Fibroblast of the aortic adventitia (primary cell): ENCODE results near the gene TMIGD3. TPM values are rescaled to one million over a fixed set of nuclear protein-coding genes. Genes with fewer than 3 reads are reported as not detected.

Source experiments
- DNase-seq: peaks from one replicate; pipeline ENCODE4 v3.0.0-alpha.2; 2010; ENCODE audit warnings: low read depth
- H3K4me3 ChIP-seq: 2 replicates; pipeline ENCODE4 v1.5.1; 2011; ENCODE audit warnings: low read depth, mild to moderate bottlenecking, control low read depth, low read length, moderate library complexity
- total RNA-seq: library from RNA; depleted of rRNA; stranded (reverse); fragments of >200 nt; gene quantifications from 2 replicates; pipeline ENCODE4 v1.2.3, GENCODE V29; 2012; ENCODE audit warnings: low replicate concordance
- TF ChIP-seq, protein P1 (sequence below): IDR thresholded peaks from 2 replicates; pipeline ENCODE4 v1.5.1; 2011; ENCODE audit warnings: mild to moderate bottlenecking, low read length, control low read depth, inconsistent platforms; ENCODE audit not compliant: insufficient read depth

The TMIGD3 gene
- total RNA-seq, 1 donor, result not detected

GRCh38 chr1:111470596-111470995, 32.8 kb downstream of the TMIGD3 start:
- H3K4me3 ChIP-seq, result no peak overlapping the region
- TF ChIP-seq, protein P1, sequence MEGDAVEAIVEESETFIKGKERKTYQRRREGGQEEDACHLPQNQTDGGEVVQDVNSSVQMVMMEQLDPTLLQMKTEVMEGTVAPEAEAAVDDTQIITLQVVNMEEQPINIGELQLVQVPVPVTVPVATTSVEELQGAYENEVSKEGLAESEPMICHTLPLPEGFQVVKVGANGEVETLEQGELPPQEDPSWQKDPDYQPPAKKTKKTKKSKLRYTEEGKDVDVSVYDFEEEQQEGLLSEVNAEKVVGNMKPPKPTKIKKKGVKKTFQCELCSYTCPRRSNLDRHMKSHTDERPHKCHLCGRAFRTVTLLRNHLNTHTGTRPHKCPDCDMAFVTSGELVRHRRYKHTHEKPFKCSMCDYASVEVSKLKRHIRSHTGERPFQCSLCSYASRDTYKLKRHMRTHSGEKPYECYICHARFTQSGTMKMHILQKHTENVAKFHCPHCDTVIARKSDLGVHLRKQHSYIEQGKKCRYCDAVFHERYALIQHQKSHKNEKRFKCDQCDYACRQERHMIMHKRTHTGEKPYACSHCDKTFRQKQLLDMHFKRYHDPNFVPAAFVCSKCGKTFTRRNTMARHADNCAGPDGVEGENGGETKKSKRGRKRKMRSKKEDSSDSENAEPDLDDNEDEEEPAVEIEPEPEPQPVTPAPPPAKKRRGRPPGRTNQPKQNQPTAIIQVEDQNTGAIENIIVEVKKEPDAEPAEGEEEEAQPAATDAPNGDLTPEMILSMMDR, result no peak
- no peak for DNase-seq

- no peak for DNase-seq
- TF ChIP-seq, protein P1, result no peak
- H3K4me3 ChIP-seq, result no peak overlapping the region
These were observed 33.9 kb downstream of the TMIGD3 start for GRCh38 chr1:111469539-111469938.

DNA sequence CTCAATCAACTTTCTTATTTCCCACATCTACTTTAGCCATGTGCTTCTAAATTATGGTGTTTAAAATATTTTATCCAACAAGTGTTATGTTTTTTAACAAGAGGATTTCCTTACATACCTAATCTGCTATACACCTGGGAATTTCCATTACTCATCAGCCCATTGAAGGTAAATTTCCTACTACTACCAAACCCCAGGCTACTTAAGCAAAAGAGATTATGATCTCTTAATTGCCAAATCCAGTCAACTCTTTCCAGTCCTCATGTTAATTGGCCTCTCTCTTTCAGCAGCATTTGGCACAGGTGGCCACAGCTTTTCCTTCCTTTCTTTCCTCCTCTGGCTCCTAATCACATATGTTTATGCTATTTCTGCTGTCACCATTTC, 34.7 kb downstream of the TMIGD3 start:
- DNase-seq, result no peak
- no peak overlapping the region for H3K4me3 ChIP-seq
- TF ChIP-seq, protein P1, result no peak

GRCh38 chr1:111467865-111468716, 35.3 kb downstream of the TMIGD3 start:
- TF ChIP-seq, protein P1, result no peak
- no peak for DNase-seq

GRCh38 chr1:111466480-111466879, 37.0 kb downstream of the TMIGD3 start:
- no peak for DNase-seq
- TF ChIP-seq, protein P1, result no peak

More at GRCh38 chr1:111467865-111468716, 35.3 kb downstream of the TMIGD3 start:
- no peak overlapping the region for H3K4me3 ChIP-seq

GRCh38 chr1:111465754-111466153, 37.7 kb downstream of the TMIGD3 start:
- no peak for DNase-seq
- TF ChIP-seq, protein P1, result no peak
- no peak overlapping the region for H3K4me3 ChIP-seq

More at GRCh38 chr1:111466480-111466879, 37.0 kb downstream of the TMIGD3 start:
- H3K4me3 ChIP-seq, result no peak overlapping the region
